HG02981 (cell line): ENCODE data around the gene THAP4.

Experiments
- ATAC-seq: cut with Tn5 transposase; IDR thresholded peaks from one replicate; pipeline ENCODE4 v1.9.1; 2021; ENCODE audit warnings: mild to moderate bottlenecking, moderate library complexity; ENCODE audit not compliant: unreplicated experiment

Gene THAP4

GRCh38 chr2:241637018-241637794, at the start of gene THAP4, which contains the start of gene ATG4B:
TSS of gene THAP4 (minus strand) at chr2:241637158. CDS start at chr2:241637017, 141 bp downstream.
TSS of gene ATG4B (plus strand) at chr2:241637693. CDS start at chr2:241637715, 22 bp downstream.
- ATAC-seq: peak; percentile 64

GRCh38 chr2:241686324-241686649, 49.3 kb upstream of the THAP4 start:
- no peak for ATAC-seq

- no peak for ATAC-seq
Measured at GRCh38 chr2:241680827-241681599, 44.1 kb upstream of the THAP4 start.

- ATAC-seq: no peak
Measured at GRCh38 chr2:241680044-241680443, 43.1 kb upstream of the THAP4 start.

- no peak for ATAC-seq
Measured at GRCh38 chr2:241678784-241679540, 42.0 kb upstream of the THAP4 start.

- ATAC-seq: no peak
Measured at GRCh38 chr2:241678307-241678706, 41.3 kb upstream of the THAP4 start.

- no peak for ATAC-seq
Measured at GRCh38 chr2:241677392-241677791, 40.4 kb upstream of the THAP4 start.

- no peak for ATAC-seq
Measured at GRCh38 chr2:241676665-241677064, 39.7 kb upstream of the THAP4 start.

GRCh38 chr2:241675885-241676284, 38.9 kb upstream of the THAP4 start:
- ATAC-seq: no peak

GRCh38 chr2:241673797-241674725, 37.1 kb upstream of the THAP4 start:
- no peak for ATAC-seq

- ATAC-seq: no peak
Measured at GRCh38 chr2:241673189-241673663, 36.3 kb upstream of the THAP4 start.

GRCh38 chr2:241672243-241673188, 35.6 kb upstream of the THAP4 start:
- ATAC-seq: no peak

- no peak for ATAC-seq
Measured at GRCh38 chr2:241671457-241672240, 34.7 kb upstream of the THAP4 start.

GRCh38 chr2:241670333-241671110, 33.6 kb upstream of the THAP4 start:
- no peak for ATAC-seq

- no peak for ATAC-seq
Measured at GRCh38 chr2:241668839-241669238, 31.9 kb upstream of the THAP4 start.

GRCh38 chr2:241668354-241668753, 31.4 kb upstream of the THAP4 start:
- no peak for ATAC-seq

- ATAC-seq: no peak
Measured at GRCh38 chr2:241666627-241667400, 29.9 kb upstream of the THAP4 start.
